ENCODE measurements around the gene AKAP6. TPM values are rescaled to one million over a fixed set of nuclear protein-coding genes. Genes with fewer than 3 reads are reported as not detected.

The AKAP6 gene
- total and polyA plus RNA-seq, 2 of the 8 experiments (the other 6 are each of a cell fraction or from before 2014, with no cell fraction given) = 0.09 to 0.89 TPM

- no peak overlapping the region for H2AK5ac ChIP-seq (ENCODE audit: low read depth, low read length)
- ChIA-PET CTCF (ENCODE audit: partially characterized antibody) (interaction anchor here (0.6 to 1.3 kb wide), 7 partner anchors 9 to 1111 kb away, joined by 3 to 5 read pairs (median 3); no protein-coding TSS in a partner anchor), POLR2A (ENCODE audit: partially characterized antibody) (no interaction called here)
- no peak overlapping the region for H3K9ac ChIP-seq (replicated peaks in 1 of 4; ENCODE audit: extremely low read depth in 1 of 4, low read depth in 3 of 4, low read length in 3 of 4)
- H3K9me3 ChIP-seq (ENCODE audit: insufficient read depth in 2 of 2, low read depth in 1 of 2, low read length in 1 of 2) = no peaks in the 10 kb centered on the region
- H3K27ac ChIP-seq (ENCODE audit: low read depth, low read length) = no peak overlapping the region
- H4K91ac ChIP-seq (replicated peaks; ENCODE audit: insufficient read length, low read length) = no peak overlapping the region
- no peak overlapping the region for H2BK120ac ChIP-seq (replicated peaks; ENCODE audit: low read depth, low read length)
- H3K4me1 ChIP-seq (replicated peaks in 1 of 4; ENCODE audit: control insufficient read depth in 3 of 4, insufficient read depth in 4 of 4, low read length in 3 of 4) = no peaks in the 10 kb centered on the region
- no peaks in the 10 kb centered on the region for H3K79me2 ChIP-seq (ENCODE audit: control insufficient read depth in 1 of 2, insufficient read depth in 2 of 2, low read length in 2 of 2)
- H4K8ac ChIP-seq (ENCODE audit: extremely low read depth, insufficient read depth, low read length) = no peak overlapping the region
- H3K23ac ChIP-seq (ENCODE audit: insufficient read length) = no peak overlapping the region
- H3K4me3 ChIP-seq (ENCODE audit: extremely low read depth in 1 of 4, insufficient read depth in 2 of 4, low read depth in 3 of 4, low read length in 4 of 4) = no peak overlapping the region
- H3K27me3 ChIP-seq (replicated peaks in 1 of 4; ENCODE audit: control insufficient read depth in 3 of 4, extremely low read depth in 1 of 4, insufficient read depth in 3 of 4, low read length in 3 of 4) = no peaks in the 10 kb centered on the region
- no peak for FAIRE-seq
- no peak overlapping the region for H3K18ac ChIP-seq (ENCODE audit: extremely low read depth, low read length)
- H3K36me3 ChIP-seq (ENCODE audit: control insufficient read depth in 2 of 4, insufficient read depth in 4 of 4, low read length in 3 of 4) = no peaks in the 10 kb centered on the region
- H3K4ac ChIP-seq (replicated peaks; ENCODE audit: insufficient read length, low read depth, low read length) = no peak overlapping the region
- no peak overlapping the region for H3K14ac ChIP-seq (ENCODE audit: insufficient read length)
- WGBS, 2 experiments (ENCODE audit: extremely low coverage in 1 of 2, insufficient coverage in 1 of 2, insufficient read length in 1 of 2, insufficient replicate concordance in 2 of 2, low coverage in 1 of 2, low lambda C conversion rate in 2 of 2, missing lambda C conversion rate in 1 of 2) = 92% methylated on average over 4 of the region's 4 CpGs; no CpG with 5 or more reads in 1 of the 2 experiments
- H2BK20ac ChIP-seq (ENCODE audit: low read length) = no peak overlapping the region
- DNase-seq (ENCODE audit: low read depth in 1 of 2, low spot score in 2 of 2) = no peak
- no peaks in the 10 kb centered on the region for H3K23me2 ChIP-seq (ENCODE audit: low read depth, low read length)
- no peak overlapping the region for H3K4me2 ChIP-seq (ENCODE audit: insufficient read depth in 1 of 2, low read depth in 2 of 2, low read length in 2 of 2)
- no peak overlapping the region for H2BK12ac ChIP-seq (ENCODE audit: low read depth, low read length)
- no peak overlapping the region for H2BK5ac ChIP-seq (ENCODE audit: low read depth, low read length)
- no peaks in the 10 kb centered on the region for H4K20me1 ChIP-seq (replicated peaks in 1 of 2; ENCODE audit: control insufficient read depth in 1 of 2, insufficient read depth in 2 of 2, low read length in 2 of 2)
- no peak overlapping the region for H2BK15ac ChIP-seq (ENCODE audit: low read length)
- no peak overlapping the region for H4K5ac ChIP-seq (ENCODE audit: insufficient read length, low read depth, low read length)
- no peaks in the 10 kb centered on the region for H3K79me1 ChIP-seq (ENCODE audit: low read depth, low read length)
- H2AFZ ChIP-seq (ENCODE audit: low read length) = no peak overlapping the region
- H3K56ac ChIP-seq (replicated peaks; ENCODE audit: insufficient read length, low read depth, low read length) = no peak overlapping the region
- no peak for TF ChIP-seq ATF2 (IDR thresholded peaks at IDR 0.05; ENCODE audit: low read length)
- no peak for TF ChIP-seq HDAC6 (IDR thresholded peaks at IDR 0.05; ENCODE audit: low read depth, low read length)
- TF ChIP-seq GABPA (IDR thresholded peaks at IDR 0.05; ENCODE audit: borderline replicate concordance, insufficient read depth, low read length) = no peak
- TF ChIP-seq ZNF274 (IDR thresholded peaks at IDR 0.05; ENCODE audit: borderline replicate concordance, extremely low read depth, low read length) = no peak
- TF ChIP-seq PHF8 (conservative IDR thresholded peaks at IDR 0.05; ENCODE audit: low read depth, low read length) = no peak
- no peak for TF ChIP-seq SP4 (IDR thresholded peaks at IDR 0.05; ENCODE audit: low read length)
- no peak for TF ChIP-seq CEBPB (IDR thresholded peaks at IDR 0.05; ENCODE audit: low read depth, low read length)
- no peak for TF ChIP-seq ASH2L (IDR thresholded peaks at IDR 0.05; ENCODE audit: low read length)
- no peak for TF ChIP-seq EGR1 (IDR thresholded peaks at IDR 0.05; ENCODE audit: borderline replicate concordance, low read depth, low read length)
- TF ChIP-seq FOSL1 (IDR thresholded peaks at IDR 0.05; ENCODE audit: insufficient read depth, low read depth, low read length) = no peak
- no peak for TF ChIP-seq YY1 (IDR thresholded peaks at IDR 0.05; ENCODE audit: low read depth, low read length)
- TF ChIP-seq KDM1A (IDR thresholded peaks at IDR 0.05; ENCODE audit: borderline replicate concordance, low read length) = no peak
- no peak for TF ChIP-seq HDAC2 (IDR thresholded peaks at IDR 0.05; ENCODE audit: borderline replicate concordance in 1 of 2, low read depth in 2 of 2, low read length in 2 of 2)
- TF ChIP-seq TEAD4 (IDR thresholded peaks at IDR 0.05; ENCODE audit: low read depth, low read length) = no peak
Measured at GRCh38 chr14:32709027-32709426, 379.9 kb downstream of the AKAP6 start.
